ENCODE measurements around the gene UGT1A5.

Gene UGT1A5

GRCh38 chr2:233803292-233803911, 90.7 kb downstream of the UGT1A5 start:
- in situ Hi-C loops (cut with HindIII; ENCODE audit: low sequenced_read_pairs): no loop called here

DNA sequence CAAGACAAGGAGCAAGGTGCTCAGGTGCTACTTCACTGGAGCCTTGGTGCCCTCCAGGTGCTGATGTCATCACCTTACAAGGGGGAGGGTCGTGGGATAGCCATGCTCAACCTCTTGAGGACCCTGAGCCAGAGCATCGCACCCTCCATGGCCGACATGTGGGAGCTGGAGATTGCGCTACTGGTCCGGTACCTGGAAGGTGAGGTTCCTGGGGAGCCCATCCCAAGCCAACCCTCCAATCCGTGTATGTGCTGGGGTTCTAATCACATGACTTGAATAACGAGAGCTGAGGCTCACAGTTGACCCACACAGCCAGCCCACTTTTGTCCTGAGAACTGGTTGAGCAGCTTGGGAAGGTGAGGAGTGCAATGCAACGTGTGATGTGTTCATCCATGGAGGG, 91.3 kb downstream of the UGT1A5 start:
- in situ Hi-C loops (cut with HindIII; ENCODE audit: low sequenced_read_pairs): no loop called here

- in situ Hi-C loops (cut with HindIII; ENCODE audit: low sequenced_read_pairs): loop anchor here (5.0 kb wide), 1 partner anchor 60 kb away; no protein-coding TSS in a partner anchor
Measured at GRCh38 chr2:233807215-233807865, 94.6 kb downstream of the UGT1A5 start.

- in situ Hi-C loops (cut with HindIII; ENCODE audit: low sequenced_read_pairs): loop anchor here (5.0 kb wide), 1 partner anchor 61 kb away; no protein-coding TSS in a partner anchor
Measured at GRCh38 chr2:233807966-233808935, 95.5 kb downstream of the UGT1A5 start.

- in situ Hi-C loops (cut with HindIII; ENCODE audit: low sequenced_read_pairs): no loop called here
Measured at GRCh38 chr2:233810385-233810784, 97.7 kb downstream of the UGT1A5 start.

DNA sequence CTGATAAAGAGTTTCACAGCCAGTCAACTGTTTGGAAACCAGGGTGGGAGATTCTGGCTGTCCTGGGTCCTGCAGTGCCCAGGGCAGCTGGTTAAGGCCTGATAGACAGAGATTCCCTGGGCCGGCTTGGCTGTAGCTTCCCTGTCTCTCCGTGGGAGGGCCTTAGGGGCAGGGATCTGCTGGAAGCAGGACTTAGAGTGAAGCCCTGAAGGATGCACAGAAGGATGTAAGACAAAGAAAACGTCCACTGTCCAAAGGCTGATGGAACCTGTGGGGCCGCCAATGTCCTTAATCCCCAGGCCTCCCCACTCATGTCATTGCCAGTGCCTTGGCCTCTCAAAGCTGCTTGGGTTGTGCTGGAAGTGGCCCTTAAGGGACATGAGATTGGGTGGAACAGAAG, 98.4 kb downstream of the UGT1A5 start:
- in situ Hi-C loops (cut with HindIII; ENCODE audit: low sequenced_read_pairs): no loop called here

- in situ Hi-C loops (cut with HindIII; ENCODE audit: low sequenced_read_pairs): no loop called here
Measured at GRCh38 chr2:233811732-233812131, 99.0 kb downstream of the UGT1A5 start.

GRCh38 chr2:233813236-233814055, 100.7 kb downstream of the UGT1A5 start:
- in situ Hi-C loops (cut with HindIII; ENCODE audit: low sequenced_read_pairs): no loop called here

DNA sequence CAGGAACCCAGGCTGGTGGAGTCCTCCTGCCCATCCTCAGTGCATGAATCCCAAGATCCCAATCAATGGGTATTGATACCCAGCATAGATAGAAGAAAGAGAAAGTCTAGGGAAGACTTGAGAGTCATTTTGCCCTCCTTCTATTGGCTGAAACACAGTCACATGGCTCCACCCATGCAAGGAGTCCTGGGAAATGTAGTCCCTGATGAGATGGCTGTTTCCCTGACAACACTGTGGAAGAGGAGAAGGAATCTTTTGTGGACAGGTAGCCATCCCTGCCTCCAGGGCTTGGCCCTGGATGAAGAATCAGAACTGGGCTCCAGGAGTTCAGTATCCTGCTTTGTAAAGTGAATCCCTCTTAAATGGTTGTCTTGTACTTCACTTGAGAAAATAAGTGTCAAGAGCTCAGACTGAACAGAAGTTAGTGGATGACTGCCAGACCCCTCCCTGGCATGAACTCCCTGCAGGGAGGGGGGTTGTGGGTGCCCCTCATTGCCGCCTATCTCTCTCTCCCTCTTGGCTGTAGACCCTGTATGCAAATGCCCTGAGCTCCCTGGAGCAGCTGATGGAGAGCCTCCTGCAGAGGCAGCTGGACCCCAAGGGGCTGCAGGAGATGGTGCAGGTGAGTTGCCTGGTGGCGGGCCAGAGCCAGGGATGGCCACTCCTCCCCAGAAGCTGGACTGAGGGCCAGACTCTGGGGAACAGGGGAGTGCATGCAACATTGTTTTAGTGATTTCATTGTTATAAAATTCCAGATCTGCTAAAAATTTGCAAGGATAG, 101.5 kb downstream of the UGT1A5 start:
- in situ Hi-C loops (cut with HindIII; ENCODE audit: low sequenced_read_pairs): no loop called here

DNA sequence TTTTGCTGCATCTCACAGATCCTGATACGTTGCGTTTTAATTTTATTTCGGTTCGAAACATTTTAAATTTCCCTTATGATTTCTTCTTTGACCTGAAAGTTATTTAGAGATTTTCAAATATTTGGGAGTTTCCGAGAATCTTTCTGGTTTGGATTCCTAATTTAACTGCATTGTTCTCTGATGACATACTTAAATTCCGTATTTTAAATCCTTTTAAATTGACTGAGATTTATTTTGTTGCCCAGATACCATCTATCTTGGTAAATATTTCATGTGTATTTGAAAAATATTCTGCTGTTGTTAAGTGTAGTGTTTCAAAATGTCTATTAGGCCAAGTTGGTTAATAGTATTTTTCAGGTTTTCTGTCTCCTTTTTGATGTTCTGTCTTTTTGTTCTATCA, 103.2 kb downstream of the UGT1A5 start:
- in situ Hi-C loops (cut with HindIII; ENCODE audit: low sequenced_read_pairs): no loop called here

DNA sequence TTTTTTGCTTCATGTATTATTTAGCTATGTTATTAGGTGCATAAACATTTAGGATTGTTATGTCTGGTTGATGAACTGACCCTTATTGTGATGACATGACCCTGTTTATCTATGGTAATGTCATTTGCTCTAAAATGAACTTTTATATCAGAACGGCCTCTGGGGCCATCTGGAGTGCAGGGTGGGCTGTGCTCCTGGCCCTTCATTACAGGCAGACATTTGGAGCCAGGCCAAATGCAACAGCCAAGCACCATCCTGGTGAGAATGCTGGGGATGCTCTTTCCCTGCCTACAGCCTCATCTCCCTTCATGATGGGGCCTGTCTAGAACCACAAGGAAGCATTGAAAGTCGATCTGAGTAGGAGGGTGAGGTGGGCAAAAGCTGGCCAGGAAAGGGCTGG, 103.6 kb downstream of the UGT1A5 start:
- in situ Hi-C loops (cut with HindIII; ENCODE audit: low sequenced_read_pairs): no loop called here

- in situ Hi-C loops (cut with HindIII; ENCODE audit: low sequenced_read_pairs): no loop called here
Measured at GRCh38 chr2:233816771-233817170, 104.1 kb downstream of the UGT1A5 start.

DNA sequence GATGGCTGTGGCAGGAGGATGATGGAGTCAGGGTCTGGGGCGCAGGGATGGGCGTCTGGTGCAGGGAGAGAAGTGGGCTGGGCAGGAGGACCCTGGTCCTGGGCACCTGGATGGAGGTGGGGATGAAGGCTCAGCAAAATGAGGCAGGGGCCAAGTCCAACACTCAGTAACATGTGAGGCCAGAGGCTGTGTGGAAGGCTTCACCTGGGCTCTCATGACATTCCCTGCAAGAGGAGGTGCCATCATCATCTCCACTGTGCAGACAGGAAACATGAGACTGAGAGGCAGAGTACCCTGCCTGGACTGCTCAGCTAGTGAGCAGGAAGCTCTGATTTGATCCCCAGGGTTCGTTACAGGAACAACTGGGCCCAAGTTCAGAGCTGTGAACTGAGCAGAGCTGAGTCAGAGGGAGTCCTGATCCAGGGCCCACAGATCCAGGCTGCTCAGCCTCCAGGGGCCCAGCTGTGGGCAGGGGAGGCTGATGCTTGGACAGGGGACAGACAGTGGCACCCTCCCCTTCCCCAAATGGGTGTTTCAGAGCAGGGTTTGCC, 104.7 kb downstream of the UGT1A5 start:
- in situ Hi-C loops (cut with HindIII; ENCODE audit: low sequenced_read_pairs): no loop called here

GRCh38 chr2:233817995-233818638, 105.4 kb downstream of the UGT1A5 start:
- in situ Hi-C loops (cut with HindIII; ENCODE audit: low sequenced_read_pairs): no loop called here

- in situ Hi-C loops (cut with HindIII; ENCODE audit: low sequenced_read_pairs): no loop called here
Measured at GRCh38 chr2:233818639-233819621, 106.2 kb downstream of the UGT1A5 start.

DNA sequence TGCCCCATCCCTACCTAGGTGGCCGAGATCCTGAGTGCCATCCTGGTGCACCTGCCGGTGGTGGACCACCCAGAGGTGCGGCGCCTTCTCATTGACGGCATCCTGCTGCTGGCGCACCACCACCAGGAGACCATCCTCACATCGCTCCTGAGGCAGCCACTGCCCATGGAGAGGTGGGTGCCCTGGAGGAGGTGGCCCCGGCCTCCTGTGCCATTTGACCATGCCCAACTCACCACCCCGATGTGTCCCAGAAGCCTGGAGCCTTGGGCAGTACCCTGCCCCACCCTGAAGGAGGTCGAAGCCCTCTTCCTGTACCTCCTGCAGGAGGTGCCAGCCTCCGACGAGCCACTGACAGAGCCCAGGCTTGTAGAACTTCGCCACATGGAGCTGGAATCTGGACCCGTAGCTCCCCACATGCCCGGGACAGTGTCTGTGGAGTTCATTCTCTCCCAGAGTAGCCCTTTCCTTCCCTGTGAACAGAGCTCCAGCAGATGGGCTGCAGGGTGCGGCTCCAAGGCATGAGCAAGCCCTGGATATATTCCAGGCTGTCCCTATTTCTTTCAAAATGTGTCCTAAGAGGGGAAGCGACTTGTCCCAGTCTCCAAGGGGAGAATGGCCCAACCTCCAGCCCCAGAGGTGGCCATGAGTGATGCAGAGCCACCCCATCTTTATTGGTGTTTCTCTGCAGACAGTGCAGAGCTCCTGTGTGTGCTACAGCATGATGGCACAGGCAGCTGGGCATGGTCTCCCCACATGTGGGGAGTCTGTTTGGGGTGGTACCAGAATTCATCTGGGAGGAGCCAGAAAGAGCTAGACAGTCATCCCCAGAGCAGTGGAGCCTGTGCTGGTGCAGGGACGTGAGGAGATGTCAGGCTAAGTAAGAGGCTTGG, 107.4 kb downstream of the UGT1A5 start:
- in situ Hi-C loops (cut with HindIII; ENCODE audit: low sequenced_read_pairs): no loop called here

DNA sequence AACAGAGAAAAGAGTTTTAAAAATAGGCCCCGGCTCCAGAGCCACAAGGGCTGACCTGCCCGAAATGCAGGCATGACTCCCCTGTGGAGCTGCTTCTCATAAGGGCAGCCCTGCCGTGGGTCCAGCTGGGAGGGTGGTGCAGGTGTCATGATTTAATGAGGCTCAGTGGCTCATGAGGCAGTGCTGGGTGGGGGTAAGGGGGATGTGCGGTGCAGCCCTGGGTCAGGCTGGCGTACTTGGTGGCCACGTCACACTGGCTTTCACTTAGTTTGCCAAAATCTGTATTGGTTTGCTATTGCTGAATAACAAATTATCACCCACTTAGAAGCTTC, 108.0 kb downstream of the UGT1A5 start:
- in situ Hi-C loops (cut with HindIII; ENCODE audit: low sequenced_read_pairs): no loop called here
